Rectal smooth muscle tissue (tissue), 1 donor: ENCODE data around the gene DENND1A.

ENCODE experiments used
- H3K27ac ChIP-seq: one replicate; pipeline ENCODE4 v1.7.0; 2013; ENCODE audit warnings: low read depth, low read length, inconsistent platforms
- H3K27me3 ChIP-seq: one replicate; pipeline ENCODE4 v1.7.0; 2013; ENCODE audit warnings: low read length; ENCODE audit not compliant: control insufficient read depth, insufficient read depth
- H3K36me3 ChIP-seq: one replicate; pipeline ENCODE4 v1.7.0; 2013; ENCODE audit warnings: low read length; ENCODE audit not compliant: control insufficient read depth, insufficient read depth
- H3K4me1 ChIP-seq: one replicate; pipeline ENCODE4 v1.7.0; 2013; ENCODE audit warnings: low read length; ENCODE audit not compliant: control insufficient read depth, insufficient read depth
- H3K4me3 ChIP-seq: one replicate; pipeline ENCODE4 v1.7.0; 2013; ENCODE audit warnings: low read length
- H3K9ac ChIP-seq: one replicate; pipeline ENCODE4 v1.7.0; 2013; ENCODE audit warnings: low read length

DENND1A gene

GRCh38 chr9:123371805-123372590 lies 557.9 kb downstream of the DENND1A start:
- Histone ChIP-seq H3K4me3 (no peak overlapping the region), H3K36me3 (no peaks in the 10 kb centered on the region), H3K27me3 (peaks cover 28% of the 10 kb centered on the region)

GRCh38 chr9:123371228-123371584 lies 558.7 kb downstream of the DENND1A start:
- H3K9ac ChIP-seq = no peak overlapping the region
- H3K27ac ChIP-seq = no peak overlapping the region
- H3K36me3 ChIP-seq = no peaks in the 10 kb centered on the region
- H3K27me3 ChIP-seq = peaks cover 28% of the 10 kb centered on the region
- H3K4me3 ChIP-seq = no peak overlapping the region
- peaks cover 3% of the 10 kb centered on the region for H3K4me1 ChIP-seq

More at GRCh38 chr9:123371805-123372590, 557.9 kb downstream of the DENND1A start:
- Histone ChIP-seq H3K27ac (no peak overlapping the region), H3K9ac (no peak overlapping the region), H3K4me1 (peaks cover 3% of the 10 kb centered on the region)

- Histone ChIP-seq H3K4me1 (peaks cover under 1% of the 10 kb centered on the region), H3K36me3 (no peaks in the 10 kb centered on the region), H3K27me3 (peaks cover 28% of the 10 kb centered on the region), H3K9ac (no peak overlapping the region), H3K4me3 (no peak overlapping the region), H3K27ac (no peak overlapping the region)
These were observed 559.2 kb downstream of the DENND1A start for GRCh38 chr9:123370526-123371227.

- Histone ChIP-seq H3K4me3 (no peak overlapping the region), H3K27ac (no peak overlapping the region), H3K36me3 (no peaks in the 10 kb centered on the region), H3K4me1 (no peaks in the 10 kb centered on the region), H3K9ac (no peak overlapping the region), H3K27me3 (peaks cover 27% of the 10 kb centered on the region)
These were observed 559.8 kb downstream of the DENND1A start for GRCh38 chr9:123370108-123370507.

GRCh38 chr9:123369296-123369695 lies 560.6 kb downstream of the DENND1A start:
- Histone ChIP-seq H3K27me3 (peaks cover 23% of the 10 kb centered on the region), H3K9ac (no peak overlapping the region), H3K27ac (no peak overlapping the region), H3K4me1 (no peaks in the 10 kb centered on the region), H3K4me3 (no peak overlapping the region), H3K36me3 (no peaks in the 10 kb centered on the region)

- H3K27me3 ChIP-seq = peaks cover 21% of the 10 kb centered on the region
- H3K27ac ChIP-seq = no peak overlapping the region
- H3K4me3 ChIP-seq = no peak overlapping the region
- H3K4me1 ChIP-seq = no peaks in the 10 kb centered on the region
- no peak overlapping the region for H3K9ac ChIP-seq
- no peaks in the 10 kb centered on the region for H3K36me3 ChIP-seq
These were observed 561.3 kb downstream of the DENND1A start for GRCh38 chr9:123368536-123369153.

- Histone ChIP-seq H3K27me3 (peaks cover 20% of the 10 kb centered on the region), H3K4me1 (no peaks in the 10 kb centered on the region), H3K9ac (no peak overlapping the region), H3K36me3 (no peaks in the 10 kb centered on the region), H3K27ac (no peak overlapping the region), H3K4me3 (no peak overlapping the region)
These were observed 561.9 kb downstream of the DENND1A start for GRCh38 chr9:123368023-123368422.

- Histone ChIP-seq H3K9ac (no peak overlapping the region), H3K27me3 (peaks cover 10% of the 10 kb centered on the region), H3K27ac (no peak overlapping the region), H3K4me3 (no peak overlapping the region), H3K4me1 (no peaks in the 10 kb centered on the region), H3K36me3 (no peaks in the 10 kb centered on the region)
These were observed 563.9 kb downstream of the DENND1A start for GRCh38 chr9:123365881-123366528.

- H3K4me1 ChIP-seq = no peaks in the 10 kb centered on the region
- no peak overlapping the region for H3K4me3 ChIP-seq
- H3K27ac ChIP-seq = no peak overlapping the region
- H3K9ac ChIP-seq = no peak overlapping the region
- H3K36me3 ChIP-seq = no peaks in the 10 kb centered on the region
- H3K27me3 ChIP-seq = peaks cover 10% of the 10 kb centered on the region
These were observed 564.5 kb downstream of the DENND1A start for GRCh38 chr9:123365287-123365880.

- no peak overlapping the region for H3K27ac ChIP-seq
- H3K4me3 ChIP-seq = no peak overlapping the region
- no peaks in the 10 kb centered on the region for H3K36me3 ChIP-seq
- H3K27me3 ChIP-seq = peaks cover 7% of the 10 kb centered on the region
- H3K4me1 ChIP-seq = no peaks in the 10 kb centered on the region
- no peak overlapping the region for H3K9ac ChIP-seq
These were observed 565.6 kb downstream of the DENND1A start for GRCh38 chr9:123364241-123364824.

- Histone ChIP-seq H3K4me3 (no peak overlapping the region), H3K36me3 (no peaks in the 10 kb centered on the region), H3K27me3 (peaks cover 4% of the 10 kb centered on the region), H3K4me1 (no peaks in the 10 kb centered on the region), H3K9ac (no peak overlapping the region), H3K27ac (no peak overlapping the region)
These were observed 567.1 kb downstream of the DENND1A start for GRCh38 chr9:123362856-123363255.
